Measurements from ENCODE around the gene TRAF7. TPM values are rescaled to one million over a fixed set of nuclear protein-coding genes. Genes with fewer than 3 reads are reported as not detected.
"Not testable (repeated sequence)": the region's sequence is repeated elsewhere in the genome, so short reads cannot be mapped to it uniquely, and the experiment has no call there.

TRAF7 gene
- total RNA-seq, 1 donor: 56.1 TPM

DNA sequence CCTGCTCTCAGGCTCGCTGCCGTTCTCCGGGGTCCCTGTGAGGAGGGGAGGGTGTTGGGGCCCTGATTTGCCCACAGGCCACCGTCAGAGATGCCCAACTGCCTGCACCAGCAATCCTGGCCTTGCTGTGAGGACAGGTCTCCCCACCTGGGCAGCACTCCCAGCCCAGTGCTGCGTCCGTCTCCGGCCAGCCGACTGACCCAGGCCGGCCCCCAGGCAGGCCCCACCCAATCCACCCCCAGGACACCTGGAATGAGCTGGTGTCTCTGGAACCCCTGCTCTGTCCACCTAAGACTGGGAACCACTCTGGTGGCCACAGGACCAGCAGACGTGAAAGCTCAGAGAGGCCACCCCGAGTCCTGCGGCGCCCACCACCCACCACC, 40.0 kb upstream of the TRAF7 start:
- Histone ChIP-seq H3K27me3 (ENCODE audit: insufficient read depth, low read length) (no peaks in the 10 kb centered on the region), H3K79me2 (ENCODE audit: insufficient read depth, low read length) (peaks cover 33% of the 10 kb centered on the region), H4K20me1 (ENCODE audit: insufficient read depth, low read length) (peaks cover 4% of the 10 kb centered on the region), H3K36me3 (ENCODE audit: insufficient read depth, low read length) (peaks cover 5% of the 10 kb centered on the region), H3K4me3 (ENCODE audit: insufficient read depth, low read length) (no peak overlapping the region), H3K9me3 (ENCODE audit: low read depth, low read length) (no peaks in the 10 kb centered on the region), H3K4me1 (ENCODE audit: insufficient read depth, low read length) (no peaks in the 10 kb centered on the region), H3K4me2 (ENCODE audit: insufficient read depth, low read length) (no peak overlapping the region), H2AFZ (ENCODE audit: low read length) (no peak overlapping the region), H3K27ac (ENCODE audit: low read depth, low read length) (no peak overlapping the region)
- DNase-seq (ENCODE audit: insufficient read length, low spot score, missing footprints): peak; percentile 77
- no peak for TF ChIP-seq CTCF (IDR thresholded peaks at IDR 0.05; ENCODE audit: extremely low read depth, low read depth, low read length)

DNA sequence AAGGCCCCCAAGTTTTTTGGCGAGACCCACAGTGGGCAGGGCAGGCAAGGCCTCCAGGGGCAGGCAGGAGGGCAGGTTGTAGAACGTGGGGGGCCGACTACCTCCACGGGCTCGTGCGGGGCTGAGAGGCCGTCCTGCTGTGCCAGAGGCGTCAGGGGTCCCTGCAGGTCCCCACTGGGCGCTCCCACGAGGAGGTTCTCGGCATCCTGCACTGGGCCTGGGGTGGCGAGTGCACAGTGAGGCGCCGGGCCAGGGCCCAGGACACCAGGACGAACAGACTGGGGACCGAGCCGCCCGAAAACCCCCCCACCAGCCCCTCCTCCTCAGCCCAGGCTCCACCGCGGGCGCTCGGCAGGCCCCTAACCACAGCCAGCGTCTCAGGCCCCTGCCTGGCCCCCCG, 39.2 kb upstream of the TRAF7 start:
- H2AFZ ChIP-seq (ENCODE audit: low read length); H3K4me3 ChIP-seq (ENCODE audit: insufficient read depth, low read length); H3K27ac ChIP-seq (ENCODE audit: low read depth, low read length); H3K9me3 ChIP-seq (ENCODE audit: low read depth, low read length); H3K4me1 ChIP-seq (ENCODE audit: insufficient read depth, low read length); DNase-seq (ENCODE audit: insufficient read length, low spot score, missing footprints); H3K27me3 ChIP-seq (ENCODE audit: insufficient read depth, low read length); H3K36me3 ChIP-seq (ENCODE audit: insufficient read depth, low read length); H4K20me1 ChIP-seq (ENCODE audit: insufficient read depth, low read length); H3K4me2 ChIP-seq (ENCODE audit: insufficient read depth, low read length): not testable (repeated sequence)
- peaks cover 40% of the 10 kb centered on the region for H3K79me2 ChIP-seq (ENCODE audit: insufficient read depth, low read length)

- Histone ChIP-seq H3K79me2 (ENCODE audit: insufficient read depth, low read length) (peaks cover 49% of the 10 kb centered on the region), H4K20me1 (ENCODE audit: insufficient read depth, low read length) (peaks cover 14% of the 10 kb centered on the region)
- H2AFZ ChIP-seq (ENCODE audit: low read length); H3K4me2 ChIP-seq (ENCODE audit: insufficient read depth, low read length); H3K27me3 ChIP-seq (ENCODE audit: insufficient read depth, low read length); H3K4me3 ChIP-seq (ENCODE audit: insufficient read depth, low read length); H3K36me3 ChIP-seq (ENCODE audit: insufficient read depth, low read length); H3K9me3 ChIP-seq (ENCODE audit: low read depth, low read length); H3K27ac ChIP-seq (ENCODE audit: low read depth, low read length); H3K4me1 ChIP-seq (ENCODE audit: insufficient read depth, low read length): not testable (repeated sequence)
- DNase-seq (ENCODE audit: insufficient read length, low spot score, missing footprints): peak; percentile 18
These were observed 38.2 kb upstream of the TRAF7 start for GRCh38 chr16:2117341-2117740.

- H2AFZ ChIP-seq (ENCODE audit: low read length); H3K4me1 ChIP-seq (ENCODE audit: insufficient read depth, low read length); H3K27ac ChIP-seq (ENCODE audit: low read depth, low read length); H3K4me3 ChIP-seq (ENCODE audit: insufficient read depth, low read length); H3K36me3 ChIP-seq (ENCODE audit: insufficient read depth, low read length); H3K9me3 ChIP-seq (ENCODE audit: low read depth, low read length); H3K4me2 ChIP-seq (ENCODE audit: insufficient read depth, low read length); H3K27me3 ChIP-seq (ENCODE audit: insufficient read depth, low read length): not testable (repeated sequence)
- Histone ChIP-seq H3K79me2 (ENCODE audit: insufficient read depth, low read length) (peaks cover 56% of the 10 kb centered on the region), H4K20me1 (ENCODE audit: insufficient read depth, low read length) (peaks cover 18% of the 10 kb centered on the region)
- peak; percentile 15 for DNase-seq (ENCODE audit: insufficient read length, low spot score, missing footprints)
These were observed 37.4 kb upstream of the TRAF7 start for GRCh38 chr16:2117960-2118722.

- Histone ChIP-seq H3K79me2 (ENCODE audit: insufficient read depth, low read length) (peaks cover 68% of the 10 kb centered on the region), H3K4me1 (ENCODE audit: insufficient read depth, low read length) (peaks cover 26% of the 10 kb centered on the region), H3K27ac (ENCODE audit: low read depth, low read length) (peak overlapping the region; percentile 23), H4K20me1 (ENCODE audit: insufficient read depth, low read length) (peaks cover 21% of the 10 kb centered on the region)
- not testable (repeated sequence) for H2AFZ ChIP-seq (ENCODE audit: low read length); H3K27me3 ChIP-seq (ENCODE audit: insufficient read depth, low read length); H3K4me3 ChIP-seq (ENCODE audit: insufficient read depth, low read length); H3K4me2 ChIP-seq (ENCODE audit: insufficient read depth, low read length); H3K36me3 ChIP-seq (ENCODE audit: insufficient read depth, low read length); H3K9me3 ChIP-seq (ENCODE audit: low read depth, low read length)
- peak; percentile 94 for DNase-seq (ENCODE audit: insufficient read length, low spot score, missing footprints)
- TF ChIP-seq CTCF (IDR thresholded peaks at IDR 0.05; ENCODE audit: extremely low read depth, low read depth, low read length): peak; percentile 59
These were observed 34.3 kb upstream of the TRAF7 start for GRCh38 chr16:2121325-2121724.

Data from osteoblast (primary cell).